Suprapubic skin (tissue), 4 donors: ENCODE measurements around the gene CADPS2. TPM values are rescaled to one million over a fixed set of nuclear protein-coding genes. Genes with fewer than 3 reads are reported as not detected.

Experiments used
- DNase-seq, 2 donors: peaks; one replicate each; pipeline ENCODE4 v3.0.0-alpha.2; 2019; ENCODE audit warnings: low spot score in 2 of 2
- H3K27ac ChIP-seq: fragments of 200-600 bp; sonication (generic); one replicate; pipeline ENCODE4 v1.5.1; 2019
- H3K27me3 ChIP-seq: fragments of 200-600 bp; sonication (generic); one replicate; pipeline ENCODE4 v1.5.1; 2019
- H3K36me3 ChIP-seq: fragments of 200-600 bp; sonication (generic); one replicate; pipeline ENCODE4 v1.5.1; 2019
- H3K4me1 ChIP-seq: fragments of 200-600 bp; sonication (generic); one replicate; pipeline ENCODE4 v1.5.1; 2019
- H3K4me3 ChIP-seq: fragments of 200-600 bp; sonication (generic); one replicate; pipeline ENCODE4 v1.5.1; 2019; ENCODE audit warnings: mild to moderate bottlenecking
- H3K9me3 ChIP-seq: fragments of 200-600 bp; sonication (generic); one replicate; pipeline ENCODE4 v1.5.1; 2019
- EP300 ChIP-seq: sonication (generic); formaldehyde crosslinking; IDR thresholded peaks from one replicate; pipeline ENCODE4 v1.6.1; 2017; ENCODE audit warnings: antibody characterized with exemption
- POLR2A ChIP-seq, 2 donors: fragments of 450-650 bp; IDR thresholded peaks; one replicate each; pipeline ENCODE4 v1.6.1; 2017; ENCODE audit warnings: antibody characterized with exemption in 2 of 2, mild to moderate bottlenecking in 2 of 2, moderate library complexity in 2 of 2
- POLR2AphosphoS5 ChIP-seq, 3 donors: sonication (generic); formaldehyde crosslinking; IDR thresholded peaks; one replicate each; pipeline ENCODE4 v1.6.1; 2017; ENCODE audit warnings: antibody characterized with exemption in 3 of 3
- WGBS: methylation state at CpG from one replicate; pipeline ENCODE4 v1.1.5; 2018; 5-methylcytosine and 5-hydroxymethylcytosine counted together
- total RNA-seq, 4 donors: library from RNA; depleted of rRNA; stranded (reverse); fragments of >200 nt; gene quantifications; one replicate each; pipeline ENCODE4 v1.1.0, GENCODE V29; 2016
- TF ChIP-seq, protein P1 (sequence below), 2 donors: fragments of 200-600 bp in 1 of 2; fragments of 450-650 bp in 1 of 2; sonication (generic) in 1 of 2; IDR thresholded peaks; one replicate each; pipeline ENCODE4 v1.5.1; 2016 to 2019; ENCODE audit warnings: antibody characterized with exemption in 2 of 2, mild to moderate bottlenecking in 1 of 2, moderate library complexity in 1 of 2

CADPS2 gene
- total RNA-seq, 4 donors from 2014 or later, result 3.9 to 9.8 (median 8.1) TPM

DNA sequence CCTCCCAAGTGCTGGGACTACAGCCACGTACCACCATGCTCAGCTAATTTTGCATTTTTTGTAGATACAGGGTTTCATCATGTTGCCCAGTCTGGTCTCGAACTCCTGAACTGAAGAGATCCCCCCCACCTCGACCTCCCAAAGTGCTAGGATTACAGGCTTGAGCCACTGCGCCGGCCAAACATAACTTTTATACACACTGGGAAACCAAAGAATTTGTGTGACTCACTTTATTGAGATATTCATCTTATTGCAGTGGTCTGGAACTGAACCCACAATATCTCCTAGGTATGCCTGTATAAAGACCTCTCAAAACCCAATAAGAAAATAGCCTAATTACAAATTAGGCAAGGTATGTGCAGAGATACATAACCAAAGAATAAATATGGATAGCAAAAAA, 399.1 kb downstream of the CADPS2 start:
- H3K36me3 ChIP-seq, result no peaks in the 10 kb centered on the region
- 91% methylated on average over 5 of the region's 5 CpGs for WGBS
- no peak for DNase-seq
- TF ChIP-seq POLR2A (IDR thresholded peaks at IDR 0.05) (no peak), EP300 (no peak), POLR2AphosphoS5 (IDR thresholded peaks at IDR 0.05) (no peak)
- TF ChIP-seq, protein P1, sequence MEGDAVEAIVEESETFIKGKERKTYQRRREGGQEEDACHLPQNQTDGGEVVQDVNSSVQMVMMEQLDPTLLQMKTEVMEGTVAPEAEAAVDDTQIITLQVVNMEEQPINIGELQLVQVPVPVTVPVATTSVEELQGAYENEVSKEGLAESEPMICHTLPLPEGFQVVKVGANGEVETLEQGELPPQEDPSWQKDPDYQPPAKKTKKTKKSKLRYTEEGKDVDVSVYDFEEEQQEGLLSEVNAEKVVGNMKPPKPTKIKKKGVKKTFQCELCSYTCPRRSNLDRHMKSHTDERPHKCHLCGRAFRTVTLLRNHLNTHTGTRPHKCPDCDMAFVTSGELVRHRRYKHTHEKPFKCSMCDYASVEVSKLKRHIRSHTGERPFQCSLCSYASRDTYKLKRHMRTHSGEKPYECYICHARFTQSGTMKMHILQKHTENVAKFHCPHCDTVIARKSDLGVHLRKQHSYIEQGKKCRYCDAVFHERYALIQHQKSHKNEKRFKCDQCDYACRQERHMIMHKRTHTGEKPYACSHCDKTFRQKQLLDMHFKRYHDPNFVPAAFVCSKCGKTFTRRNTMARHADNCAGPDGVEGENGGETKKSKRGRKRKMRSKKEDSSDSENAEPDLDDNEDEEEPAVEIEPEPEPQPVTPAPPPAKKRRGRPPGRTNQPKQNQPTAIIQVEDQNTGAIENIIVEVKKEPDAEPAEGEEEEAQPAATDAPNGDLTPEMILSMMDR (IDR thresholded peaks at IDR 0.05), result no peak
- no peak overlapping the region for H3K27ac ChIP-seq
- no peaks in the 10 kb centered on the region for H3K4me1 ChIP-seq
- no peak overlapping the region for H3K4me3 ChIP-seq
- no peaks in the 10 kb centered on the region for H3K27me3 ChIP-seq
- no peaks in the 10 kb centered on the region for H3K9me3 ChIP-seq

DNA sequence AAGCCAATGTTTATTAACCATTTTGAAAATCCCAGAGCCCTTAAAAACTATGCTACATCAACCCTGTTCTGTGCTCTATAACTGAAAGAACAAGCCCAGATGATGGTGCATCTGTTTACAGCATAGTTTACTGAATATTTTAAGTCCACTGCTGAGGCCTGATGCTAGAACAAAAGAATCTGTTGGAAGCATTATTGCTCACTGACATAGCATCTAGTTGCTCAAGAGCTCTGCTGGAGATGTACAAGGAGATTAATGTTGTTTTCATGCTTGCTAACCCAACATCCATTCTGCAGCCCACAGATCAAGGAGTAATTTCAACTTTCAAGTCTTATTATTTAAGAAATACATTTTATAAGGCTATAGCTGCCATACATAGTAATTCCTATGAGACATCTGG, 400.4 kb downstream of the CADPS2 start:
- Histone ChIP-seq H3K4me1 (no peaks in the 10 kb centered on the region), H3K36me3 (no peaks in the 10 kb centered on the region), H3K27me3 (no peaks in the 10 kb centered on the region), H3K27ac (no peak overlapping the region), H3K9me3 (no peaks in the 10 kb centered on the region), H3K4me3 (no peak overlapping the region)
- no peak for TF ChIP-seq POLR2AphosphoS5 (IDR thresholded peaks at IDR 0.05)
- no peak for TF ChIP-seq POLR2A (IDR thresholded peaks at IDR 0.05)
- TF ChIP-seq EP300, result no peak
- TF ChIP-seq, protein P1 (IDR thresholded peaks at IDR 0.05), result no peak
- DNase-seq, result no peak

DNA sequence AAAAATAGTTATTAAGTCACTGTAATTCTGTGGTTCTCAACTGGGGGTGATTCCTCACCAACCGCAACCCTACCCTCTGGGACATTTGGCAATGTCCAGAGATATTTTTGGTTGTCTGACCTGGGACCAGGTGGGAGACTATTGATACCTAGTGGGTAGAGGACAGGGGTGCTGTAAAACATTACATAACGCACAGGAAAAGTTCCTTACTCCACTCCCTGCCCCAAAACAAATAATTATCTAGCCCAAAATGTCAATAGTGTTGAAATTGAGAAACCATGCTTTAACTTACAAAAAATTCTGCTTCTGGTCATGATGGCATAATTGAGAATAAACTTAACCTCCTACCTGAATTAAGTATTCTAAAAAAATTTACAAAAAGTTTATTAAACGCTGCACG, 404.0 kb downstream of the CADPS2 start:
- TF ChIP-seq POLR2AphosphoS5 (IDR thresholded peaks at IDR 0.05), result no peak
- TF ChIP-seq, protein P1 (IDR thresholded peaks at IDR 0.05), result no peak
- TF ChIP-seq POLR2A (IDR thresholded peaks at IDR 0.05), result no peak
- TF ChIP-seq EP300, result no peak
- H3K27me3 ChIP-seq, result no peaks in the 10 kb centered on the region
- H3K27ac ChIP-seq, result no peak overlapping the region
- 93% methylated on average over 4 of the region's 4 CpGs for WGBS
- no peaks in the 10 kb centered on the region for H3K36me3 ChIP-seq
- no peak for DNase-seq
- H3K9me3 ChIP-seq, result no peaks in the 10 kb centered on the region
- no peaks in the 10 kb centered on the region for H3K4me1 ChIP-seq
- H3K4me3 ChIP-seq, result no peak overlapping the region

DNA sequence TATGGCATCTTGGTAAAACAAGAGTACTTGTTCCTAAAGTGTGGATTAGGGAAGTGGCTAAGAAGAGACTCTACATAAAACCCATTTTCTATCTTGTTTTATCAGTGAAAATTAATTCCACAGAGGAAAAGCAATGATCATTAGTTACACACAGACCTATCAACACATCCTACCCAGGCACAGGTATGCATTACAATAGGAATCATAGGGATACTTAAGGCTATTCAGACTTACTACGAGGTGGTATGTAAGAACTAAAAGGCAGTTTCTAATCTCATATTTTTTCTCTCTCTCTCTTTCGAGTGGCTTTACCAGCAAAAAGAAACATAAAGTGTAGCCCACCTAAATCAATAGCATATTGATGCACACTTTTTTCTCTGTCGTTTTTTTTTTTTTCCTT, 415.4 kb downstream of the CADPS2 start:
- WGBS, result 73% methylated on average over 3 of the region's 3 CpGs
- no peaks in the 10 kb centered on the region for H3K36me3 ChIP-seq
- no peaks in the 10 kb centered on the region for H3K27me3 ChIP-seq
- no peak for DNase-seq
- no peak overlapping the region for H3K27ac ChIP-seq
- TF ChIP-seq POLR2AphosphoS5 (IDR thresholded peaks at IDR 0.05), result no peak
- TF ChIP-seq EP300, result no peak
- TF ChIP-seq, protein P1 (IDR thresholded peaks at IDR 0.05), result no peak
- TF ChIP-seq POLR2A (IDR thresholded peaks at IDR 0.05), result no peak
- no peaks in the 10 kb centered on the region for H3K4me1 ChIP-seq
- H3K4me3 ChIP-seq, result no peak overlapping the region
- H3K9me3 ChIP-seq, result no peaks in the 10 kb centered on the region

DNA sequence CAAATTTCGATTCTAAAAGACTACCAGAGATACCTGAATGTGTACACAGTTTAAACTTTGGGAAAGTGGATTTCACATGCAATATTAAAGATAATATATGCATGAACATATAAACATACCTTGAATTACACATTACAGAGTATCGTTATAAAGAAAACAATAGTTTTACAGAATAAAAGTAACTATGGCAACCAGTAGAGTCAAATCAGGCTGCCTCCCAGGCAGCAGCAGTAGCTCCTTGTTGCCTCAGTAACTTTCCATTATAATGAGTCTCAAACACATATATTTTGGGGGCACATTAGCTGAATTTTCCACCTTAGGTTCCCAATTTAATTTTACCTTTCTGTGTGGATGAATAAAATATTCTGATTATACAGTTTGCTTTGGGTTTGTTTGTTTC, 417.3 kb downstream of the CADPS2 start:
- H3K4me3 ChIP-seq, result no peak overlapping the region
- DNase-seq, result no peak
- 55% methylated on average over 2 of the region's 2 CpGs for WGBS
- no peaks in the 10 kb centered on the region for H3K27me3 ChIP-seq
- no peaks in the 10 kb centered on the region for H3K36me3 ChIP-seq
- H3K4me1 ChIP-seq, result no peaks in the 10 kb centered on the region
- TF ChIP-seq POLR2A (IDR thresholded peaks at IDR 0.05) (no peak), EP300 (no peak), POLR2AphosphoS5 (IDR thresholded peaks at IDR 0.05) (no peak)
- TF ChIP-seq, protein P1 (IDR thresholded peaks at IDR 0.05), result no peak
- H3K9me3 ChIP-seq, result no peaks in the 10 kb centered on the region
- H3K27ac ChIP-seq, result no peak overlapping the region
